Hepatocyte (in vitro differentiated cells): ENCODE data around the gene GNAZ. TPM values are rescaled to one million over a fixed set of nuclear protein-coding genes. Genes with fewer than 3 reads are reported as not detected.

Experiments used
- DNase-seq: peaks from one replicate; pipeline ENCODE4 v3.0.0-alpha.2; 2016; ENCODE audit warnings: low spot score
- H2AFZ ChIP-seq: fragments of 200-600 bp; sonication (generic); 2 replicates; pipeline ENCODE4 v1.6.0; 2016; ENCODE audit warnings: antibody characterized with exemption, mild to moderate bottlenecking
- H3K27ac ChIP-seq: fragments of 200-600 bp; sonication (generic); 2 replicates; pipeline ENCODE4 v1.5.1; 2016; ENCODE audit warnings: mild to moderate bottlenecking
- H3K27me3 ChIP-seq: fragments of 200-600 bp; sonication (generic); 2 replicates; pipeline ENCODE4 v1.6.1; 2016
- H3K36me3 ChIP-seq: fragments of 200-600 bp; sonication (generic); replicated peaks from 2 replicates; pipeline ENCODE4 v1.5.1; 2016; ENCODE audit warnings: low read depth; ENCODE audit not compliant: insufficient read depth
- H3K4me1 ChIP-seq: fragments of 200-600 bp; sonication (generic); 2 replicates; pipeline ENCODE4 v1.5.1; 2016; ENCODE audit warnings: mild to moderate bottlenecking, moderate library complexity; ENCODE audit not compliant: insufficient read depth
- H3K4me2 ChIP-seq: fragments of 200-600 bp; sonication (generic); 2 replicates; pipeline ENCODE4 v1.6.0; 2016
- H3K4me3 ChIP-seq: fragments of 200-600 bp; sonication (generic); 2 replicates; pipeline ENCODE4 v1.5.1; 2016; ENCODE audit warnings: mild to moderate bottlenecking
- H3K79me2 ChIP-seq: fragments of 200-600 bp; sonication (generic); 2 replicates; pipeline ENCODE4 v1.6.0; 2017; ENCODE audit warnings: mild to moderate bottlenecking
- H3K9me2 ChIP-seq: fragments of 200-600 bp; sonication (generic); replicated peaks from 2 replicates; pipeline ENCODE4 v1.6.0; 2017; ENCODE audit warnings: mild to moderate bottlenecking; ENCODE audit not compliant: insufficient read depth
- H3K9me3 ChIP-seq: fragments of 200-600 bp; sonication (generic); 2 replicates; pipeline ENCODE4 v1.5.1; 2016; ENCODE audit warnings: low read depth, mild to moderate bottlenecking
- H4K20me1 ChIP-seq: fragments of 200-600 bp; sonication (generic); 2 replicates; pipeline ENCODE4 v1.6.0; 2016; ENCODE audit warnings: mild to moderate bottlenecking; ENCODE audit not compliant: insufficient read depth, poor library complexity, severe bottlenecking
- CTCF ChIP-seq: fragments of 200-600 bp; sonication (generic); IDR thresholded peaks from 2 replicates; pipeline ENCODE4 v1.5.1; 2016; ENCODE audit warnings: antibody characterized with exemption, mild to moderate bottlenecking; ENCODE audit not compliant: poor library complexity
- EZH2 ChIP-seq: fragments of 200-600 bp; sonication (generic); IDR thresholded peaks from 2 replicates; pipeline ENCODE4 v1.6.1; 2016; ENCODE audit warnings: antibody characterized with exemption, mild to moderate bottlenecking, borderline replicate concordance
- EZH2phosphoT487 ChIP-seq: fragments of 200-600 bp; sonication (generic); IDR thresholded peaks from one replicate; pipeline ENCODE4 v1.6.1; 2018; ENCODE audit warnings: antibody characterized with exemption, mild to moderate bottlenecking, low read depth, moderate library complexity; ENCODE audit not compliant: unreplicated experiment, severe bottlenecking
- WGBS: methylation state at CpG from one replicate; pipeline ENCODE4 v1.1.6; 2016; ENCODE audit warnings: low lambda C conversion rate; ENCODE audit errors: missing lambda C conversion rate; 5-methylcytosine and 5-hydroxymethylcytosine counted together
- polyA plus RNA-seq: library from polyadenylated mRNA; unstranded; fragments of >200 nt; fragmentation: Nextera tagmentation; extraction: Ambion mirVana; gene quantifications from 2 replicates; pipeline ENCODE4 v1.2.1, GENCODE V29; 2016
- total RNA-seq: library from RNA; depleted of rRNA; stranded (reverse); fragments of >200 nt; gene quantifications from 2 replicates; pipeline ENCODE4 v1.2.3, GENCODE V29; 2014

The GNAZ gene
- total and polyA plus RNA-seq, 2 experiments from 2014 or later, result 3.4 to 4.1 TPM

GRCh38 chr22:23084453-23085350 lies 14.4 kb downstream of the GNAZ start:
- H2AFZ ChIP-seq, result no peak overlapping the region
- no peaks in the 10 kb centered on the region for H4K20me1 ChIP-seq
- 96% methylated on average over 14 of the region's 14 CpGs for whole genome bisulfite sequencing

GRCh38 chr22:23085351-23085671 lies 15.0 kb downstream of the GNAZ start:
- TF ChIP-seq EZH2 (no peak), EZH2phosphoT487 (no peak), CTCF (no peak)

More at GRCh38 chr22:23084453-23085350, 14.4 kb downstream of the GNAZ start:
- H3K27ac ChIP-seq, result no peak overlapping the region
- no peak overlapping the region for H3K4me3 ChIP-seq
- H3K36me3 ChIP-seq, result no peaks in the 10 kb centered on the region
- peaks cover 2% of the 10 kb centered on the region for H3K4me1 ChIP-seq
- H3K27me3 ChIP-seq, result no peaks in the 10 kb centered on the region
- H3K79me2 ChIP-seq, result no peaks in the 10 kb centered on the region
- TF ChIP-seq CTCF, result no peak
- TF ChIP-seq EZH2, result no peak
- TF ChIP-seq EZH2phosphoT487, result no peak
- no peak overlapping the region for H3K4me2 ChIP-seq
- H3K9me2 ChIP-seq, result no peaks in the 10 kb centered on the region
- no peaks in the 10 kb centered on the region for H3K9me3 ChIP-seq
- no peak for DNase-seq

GRCh38 chr22:23085785-23086184 lies 15.5 kb downstream of the GNAZ start:
- Histone ChIP-seq H3K27me3 (no peaks in the 10 kb centered on the region), H3K27ac (no peak overlapping the region), H3K79me2 (no peaks in the 10 kb centered on the region), H3K4me3 (no peak overlapping the region), H3K4me1 (no peaks in the 10 kb centered on the region), H3K36me3 (no peaks in the 10 kb centered on the region), H4K20me1 (no peaks in the 10 kb centered on the region), H3K9me2 (no peaks in the 10 kb centered on the region), H3K4me2 (no peak overlapping the region), H2AFZ (no peak overlapping the region), H3K9me3 (no peaks in the 10 kb centered on the region)
- 63% methylated on average over 9 of the region's 9 CpGs for WGBS
- DNase-seq, result no peak
- TF ChIP-seq CTCF (no peak), EZH2 (no peak), EZH2phosphoT487 (no peak)

More at GRCh38 chr22:23085351-23085671, 15.0 kb downstream of the GNAZ start:
- H3K27ac ChIP-seq, result no peak overlapping the region
- H2AFZ ChIP-seq, result no peak overlapping the region
- H4K20me1 ChIP-seq, result no peaks in the 10 kb centered on the region
- no peaks in the 10 kb centered on the region for H3K27me3 ChIP-seq
- H3K79me2 ChIP-seq, result no peaks in the 10 kb centered on the region
- H3K9me2 ChIP-seq, result no peaks in the 10 kb centered on the region
- no peaks in the 10 kb centered on the region for H3K36me3 ChIP-seq
- DNase-seq, result no peak
- H3K4me2 ChIP-seq, result no peak overlapping the region
- no peak overlapping the region for H3K4me3 ChIP-seq
- H3K9me3 ChIP-seq, result no peaks in the 10 kb centered on the region
- 94% methylated on average over 3 of the region's 3 CpGs for WGBS
- H3K4me1 ChIP-seq, result no peaks in the 10 kb centered on the region
